H1 (cell line): ENCODE results near the gene MAP7D1. TPM values are rescaled to one million over a fixed set of nuclear protein-coding genes. Genes with fewer than 3 reads are reported as not detected.
A peak's percentile ranks its signal among the peaks of the same experiment; 100 is the strongest.

Experiments
- CTCF ChIA-PET: fragments of 300-600 bp; sonication (Branson Sonifier 250); formaldehyde crosslinking; loops from one replicate; lab custom pipeline; 2021; ENCODE audit not compliant: partially characterized antibody; lab: Charles Lee
- POLR2A ChIA-PET: fragments of 300-600 bp; sonication (Branson Sonifier 250); formaldehyde crosslinking; loops from one replicate; lab custom pipeline; 2021; ENCODE audit warnings: inconsistent platforms; ENCODE audit not compliant: partially characterized antibody; lab: Charles Lee
- DNase-seq, 2 experiments: peaks; one replicate each; pipeline versions ENCODE4 v3.0.0 to v3.0.0-alpha.2; 2010 to 2022; ENCODE audit warnings: low spot score in 2 of 2, low read depth in 1 of 2, mixed read lengths in 1 of 2
- FAIRE-seq: peaks from 2 replicates; lab custom pipeline; 2011; peaks lifted over from hg19 to GRCh38; lab: Jason Lieb, UNC
- H2AFZ ChIP-seq: 2 replicates; pipeline ENCODE4 v1.8.1; 2012; ENCODE audit warnings: low read length, inconsistent platforms
- H2AK5ac ChIP-seq: 2 replicates; pipeline ENCODE4 v1.6.1; 2013; ENCODE audit warnings: low read depth, low read length
- H2BK120ac ChIP-seq: replicated peaks from 2 replicates; pipeline ENCODE3; 2013; ENCODE audit warnings: low read depth, low read length, inconsistent platforms
- H2BK12ac ChIP-seq: 2 replicates; pipeline ENCODE4 v1.6.1; 2013; ENCODE audit warnings: low read depth, low read length
- H2BK15ac ChIP-seq: 2 replicates; pipeline ENCODE4 v1.6.1; 2013; ENCODE audit warnings: low read length
- H2BK20ac ChIP-seq: 2 replicates; pipeline ENCODE4 v1.6.1; 2013; ENCODE audit warnings: low read length
- H2BK5ac ChIP-seq: 2 replicates; pipeline ENCODE4 v1.6.1; 2013; ENCODE audit warnings: low read depth, low read length
- H3K14ac ChIP-seq: 2 replicates; pipeline ENCODE4 v1.6.1; 2013; ENCODE audit warnings: inconsistent platforms; ENCODE audit not compliant: insufficient read length
- H3K18ac ChIP-seq: 2 replicates; pipeline ENCODE4 v1.6.1; 2013; ENCODE audit warnings: low read length; ENCODE audit errors: extremely low read depth
- H3K23ac ChIP-seq: 2 replicates; pipeline ENCODE4 v1.6.1; 2013; ENCODE audit warnings: inconsistent platforms; ENCODE audit not compliant: insufficient read length
- H3K23me2 ChIP-seq: 2 replicates; pipeline ENCODE4 v1.6.1; 2013; ENCODE audit warnings: low read depth, low read length
- H3K27ac ChIP-seq: 2 replicates; pipeline ENCODE4 v1.6.1; 2011; ENCODE audit warnings: low read depth, low read length, inconsistent platforms
- H3K27me3 ChIP-seq, 4 experiments: replicated peaks in 1 of 4; 1 replicate in 1 of 4; 2 replicates in 3 of 4; pipeline versions ENCODE4 v1.6.1 to v1.8.1; 2011 to 2013; ENCODE audit warnings: low read length in 3 of 4, mild to moderate bottlenecking in 3 of 4, inconsistent platforms in 2 of 4, mixed read lengths in 2 of 4, moderate library complexity in 1 of 4; ENCODE audit not compliant: control insufficient read depth in 3 of 4, insufficient read depth in 3 of 4; ENCODE audit errors: extremely low read depth in 1 of 4
- H3K36me3 ChIP-seq, 4 experiments: 2 replicates each; pipeline versions ENCODE4 v1.6.1 to v1.8.1; 2011 to 2013; ENCODE audit warnings: mild to moderate bottlenecking in 4 of 4, low read length in 3 of 4, moderate library complexity in 2 of 4, control low read depth in 1 of 4, inconsistent platforms in 1 of 4; ENCODE audit not compliant: insufficient read depth in 4 of 4, control insufficient read depth in 2 of 4
- H3K4ac ChIP-seq: replicated peaks from 2 replicates; pipeline ENCODE3; 2013; ENCODE audit warnings: low read length, low read depth, mixed read lengths, inconsistent platforms; ENCODE audit not compliant: insufficient read length
- H3K4me1 ChIP-seq, 4 experiments: replicated peaks in 1 of 4; 1 replicate in 1 of 4; 2 replicates in 3 of 4; pipeline versions ENCODE4 v1.6.1 to v1.8.1; 2011 to 2013; ENCODE audit warnings: low read length in 3 of 4, inconsistent platforms in 2 of 4, mixed read lengths in 1 of 4; ENCODE audit not compliant: insufficient read depth in 4 of 4, control insufficient read depth in 3 of 4
- H3K4me2 ChIP-seq, 2 experiments: 2 replicates each; pipeline versions ENCODE4 v1.6.1 to v1.8.1; 2011 to 2013; ENCODE audit warnings: low read depth in 2 of 2, low read length in 2 of 2, control low read depth in 1 of 2, inconsistent platforms in 1 of 2, mild to moderate bottlenecking in 1 of 2; ENCODE audit not compliant: insufficient read depth in 1 of 2
- H3K4me3 ChIP-seq, 4 experiments: fragments of 200-600, 300-600 bp in 1 of 4; sonication (generic), shearing (Covaris generic), sonication (Bioruptor Twin) in 1 of 4; 2 replicates each; pipeline versions ENCODE4 v1.5.1 to v1.8.1; 2011 to 2016; ENCODE audit warnings: low read length in 4 of 4, low read depth in 3 of 4, control low read depth in 2 of 4, inconsistent platforms in 2 of 4, mild to moderate bottlenecking in 2 of 4, mixed read lengths in 1 of 4, moderate library complexity in 1 of 4; ENCODE audit not compliant: insufficient read depth in 2 of 4; ENCODE audit errors: extremely low read depth in 1 of 4
- H3K56ac ChIP-seq: replicated peaks from 2 replicates; pipeline ENCODE3; 2013; ENCODE audit warnings: low read depth, mild to moderate bottlenecking, mixed read lengths, low read length, inconsistent platforms; ENCODE audit not compliant: insufficient read length
- H3K79me1 ChIP-seq: 2 replicates; pipeline ENCODE4 v1.6.1; 2013; ENCODE audit warnings: low read depth, low read length, control low read depth
- H3K79me2 ChIP-seq, 2 experiments: 2 replicates each; pipeline versions ENCODE4 v1.6.1 to v1.8.1; 2012 to 2013; ENCODE audit warnings: low read length in 2 of 2, mild to moderate bottlenecking in 2 of 2, inconsistent platforms in 1 of 2; ENCODE audit not compliant: insufficient read depth in 2 of 2, control insufficient read depth in 1 of 2
- H3K9ac ChIP-seq, 4 experiments: replicated peaks in 1 of 4; 1 replicate in 1 of 4; 2 replicates in 3 of 4; pipeline versions ENCODE4 v1.6.1 to v1.8.1; 2011 to 2013; ENCODE audit warnings: low read depth in 3 of 4, low read length in 3 of 4, control low read depth in 2 of 4, mild to moderate bottlenecking in 2 of 4, moderate library complexity in 2 of 4, inconsistent platforms in 1 of 4; ENCODE audit errors: extremely low read depth in 1 of 4
- H3K9me3 ChIP-seq, 2 experiments: 2 replicates each; pipeline versions ENCODE4 v1.6.1 to v1.8.1; 2012 to 2013; ENCODE audit warnings: mild to moderate bottlenecking in 2 of 2, moderate library complexity in 2 of 2, control low read depth in 1 of 2, inconsistent platforms in 1 of 2, low read depth in 1 of 2, low read length in 1 of 2, mixed read lengths in 1 of 2; ENCODE audit not compliant: insufficient read depth in 2 of 2
- H4K20me1 ChIP-seq, 2 experiments: replicated peaks in 1 of 2; 2 replicates each; pipeline versions ENCODE3 to v1.8.1; 2011 to 2013; ENCODE audit warnings: inconsistent platforms in 2 of 2, low read length in 2 of 2, mild to moderate bottlenecking in 1 of 2; ENCODE audit not compliant: insufficient read depth in 2 of 2, control insufficient read depth in 1 of 2
- H4K5ac ChIP-seq: 2 replicates; pipeline ENCODE4 v1.6.1; 2013; ENCODE audit warnings: low read length, low read depth, mixed read lengths, inconsistent platforms; ENCODE audit not compliant: insufficient read length
- H4K8ac ChIP-seq: 2 replicates; pipeline ENCODE4 v1.8.0; 2013; ENCODE audit warnings: mild to moderate bottlenecking, moderate library complexity, low read length, inconsistent platforms; ENCODE audit not compliant: insufficient read depth; ENCODE audit errors: extremely low read depth
- H4K91ac ChIP-seq: replicated peaks from 2 replicates; pipeline ENCODE3; 2013; ENCODE audit warnings: low read length, mixed read lengths, inconsistent platforms; ENCODE audit not compliant: insufficient read length
- BRCA1 ChIP-seq: IDR thresholded peaks from 2 replicates; pipeline ENCODE4 v1.6.1; 2012; ENCODE audit warnings: low read depth, low read length, improper control_type of control experiment
- CHD1 ChIP-seq: IDR thresholded peaks from 2 replicates; pipeline ENCODE4 v1.6.1; 2012; ENCODE audit warnings: low read depth, low read length, improper control_type of control experiment
- GTF2F1 ChIP-seq: IDR thresholded peaks from 2 replicates; pipeline ENCODE4 v1.6.1; 2012; ENCODE audit warnings: low read depth, low read length, improper control_type of control experiment, borderline replicate concordance
- KDM5A ChIP-seq: fragments of 200-600 bp; IDR thresholded peaks from 2 replicates; pipeline ENCODE4 v1.7.1; 2012; ENCODE audit warnings: mild to moderate bottlenecking, low read length, inconsistent platforms, mixed read lengths
- NANOG ChIP-seq: IDR thresholded peaks from 2 replicates; pipeline ENCODE4 v1.6.1; 2011; ENCODE audit warnings: low read length, low read depth, mild to moderate bottlenecking, inconsistent platforms; ENCODE audit not compliant: insufficient read depth, poor library complexity, severe bottlenecking
- TCF12 ChIP-seq: IDR thresholded peaks from 2 replicates; pipeline ENCODE4 v1.6.1; 2011; ENCODE audit warnings: low read depth, mild to moderate bottlenecking, low read length
- USF2 ChIP-seq: IDR thresholded peaks from 2 replicates; pipeline ENCODE4 v1.6.1; 2011; ENCODE audit warnings: low read length, improper control_type of control experiment
- WGBS, 2 experiments: shearing (Covaris generic) in 1 of 2; methylation state at CpG; one replicate each; pipeline versions ENCODE4 v1.1.6 to v1.1.7; 2013 to 2015; ENCODE audit warnings: low lambda C conversion rate in 2 of 2, mixed read lengths in 2 of 2, inconsistent platforms in 1 of 2, low coverage in 1 of 2, missing lambda C conversion rate in 1 of 2; ENCODE audit not compliant: insufficient replicate concordance in 2 of 2, insufficient coverage in 1 of 2, insufficient read length in 1 of 2; ENCODE audit errors: extremely low coverage in 1 of 2, missing lambda C conversion rate in 1 of 2; 5-methylcytosine and 5-hydroxymethylcytosine counted together
- long read RNA-seq, 2 experiments: library from RNA in 1 of 2; library from capped mRNA in 1 of 2; stranded (forward); transcript quantifications; one replicate each; pipeline ENCODE4 v2.0.0, GENCODE V29; 2021; ENCODE audit warnings: inconsistent platforms in 1 of 2
- polyA minus RNA-seq, 3 experiments: library from RNA; depleted of rRNA, polyadenylated mRNA; stranded (reverse); fragments of >200 nt; gene quantifications; 1 replicate in 2 of 3; 2 replicates in 1 of 3; pipeline ENCODE4 v1.2.3, GENCODE V29; 2011
- polyA plus RNA-seq, 7 experiments: library from polyadenylated mRNA; depleted of rRNA in 3 of 7; stranded (reverse) in 5 of 7; unstranded in 2 of 7; fragments of >200 nt in 5 of 7; fragments of 200-250 nt in 2 of 7; gene quantifications; 1 replicate in 5 of 7; 2 replicates in 1 of 7; 4 replicates in 1 of 7; pipeline versions ENCODE4 v1.2.1 to v1.2.3, GENCODE V29; 2011 to 2013; ENCODE audit warnings: missing spikeins in 2 of 7, mixed read lengths in 2 of 7
- total RNA-seq: library from RNA; stranded (reverse); fragmentation: NEBNext Ultra II Directional; extraction: Animal tissue kit (Norgen Biotek cat#: 25700); gene quantifications from 2 replicates; pipeline ENCODE4 v1.2.1, GENCODE V29; 2021

The MAP7D1 gene
- total RNA-seq = 52.4 and 55.1 TPM in 2 replicates
- polyA plus RNA-seq (2011; rRNA removed) = 18.2 and 24.8 TPM in 2 replicates
- 23.1 TPM for polyA plus RNA-seq (2011; cell fraction: cytosol; rRNA removed)
- polyA plus RNA-seq (2011; cell fraction: nucleus; rRNA removed) = 36.3 TPM
- polyA plus RNA-seq (2012, experiment 1 of 2) = 44.6 to 64.8 TPM (median 56.7 TPM) in 4 replicates
- 55.0 TPM for polyA plus RNA-seq (2012, experiment 2 of 2)
- 30.4 TPM for polyA plus RNA-seq (2013, experiment 1 of 2)
- 27.2 TPM for polyA plus RNA-seq (2013, experiment 2 of 2)
- polyA minus RNA-seq (2011; rRNA and poly(A)+ RNA removed) = 10.9 and 11.9 TPM in 2 replicates
- polyA minus RNA-seq (2011; cell fraction: cytosol; rRNA and poly(A)+ RNA removed) = 31.9 TPM
- 18.1 TPM for polyA minus RNA-seq (2011; cell fraction: nucleus; rRNA and poly(A)+ RNA removed)
- long read RNA-seq, experiment 1, partial matches to known transcripts = 30 of 38 reads
- long read RNA-seq, experiment 1, other reads (novel, unspliced or antisense) = 5 of 38 reads
- long read RNA-seq, experiment 2, partial matches to known transcripts = 45 of 46 reads
- long read RNA-seq, experiment 2, other reads (novel, unspliced or antisense) = 1 of 46 reads

- Histone ChIP-seq H2BK120ac (no peak within 1 kb of the TSS), H3K14ac (no peak within 1 kb of the TSS), H2BK12ac (no peak within 1 kb of the TSS), H2BK5ac (peak within 1 kb of the TSS; percentile 52; the same call in 1 of the 2 replicates), H3K79me2 (peaks cover 0 to 27% of the 10 kb centered on the region in 2 experiments; a peak in 3 of 4 replicates), H3K79me1 (peaks cover 12% of the 10 kb centered on the region), H3K9me3 (no peaks in the 10 kb centered on the region), H3K27ac (peak within 1 kb of the TSS; percentile 49), H3K4me1 (peaks cover 2 to 28% (median 14%) of the 10 kb centered on the region in 4 experiments), H3K27me3 (peaks cover 11 to 29% (median 25%) of the 10 kb centered on the region in 4 experiments), H2BK20ac (no peak within 1 kb of the TSS), H3K36me3 (no peaks in the 10 kb centered on the region), H3K23ac (no peak within 1 kb of the TSS), H4K20me1 (peaks cover 0 to 7% of the 10 kb centered on the region in 2 experiments), H3K4me3 (peak within 1 kb of the TSS; percentile 64 to 96 (median 76)), H2AK5ac (no peak within 1 kb of the TSS), H3K4ac (no peak within 1 kb of the TSS), H2AFZ (no peak within 1 kb of the TSS), H3K4me2 (peak within 1 kb of the TSS; percentile 88 to 96), H4K8ac (peak within 1 kb of the TSS; percentile 75), H3K23me2 (peaks cover 11% of the 10 kb centered on the region), H3K9ac (peak within 1 kb of the TSS in 3 of 4 experiments; percentile 56 to 92 (median 67); a peak in 5 of 7 replicates), H3K56ac (no peak within 1 kb of the TSS), H4K5ac (peak within 1 kb of the TSS; percentile 34), H3K18ac (peak within 1 kb of the TSS; percentile 93), H2BK15ac (no peak within 1 kb of the TSS), H4K91ac (peak within 1 kb of the TSS; percentile 44)
- peak in 1 of 2 experiments; percentile 93 for DNase-seq
- WGBS, 2 experiments = 2% methylated on average over 25 of the region's 88 CpGs; no CpG with 5 or more reads in 1 of the 2 experiments
- CTCF ChIA-PET = interaction anchor here (2.1 to 10.1 kb wide), 3 partner anchors 18 to 33 kb away, joined by 6 to 261 read pairs (median 162); no protein-coding TSS in a partner anchor
- POLR2A ChIA-PET = interaction anchor here (1.0 to 5.1 kb wide), 11 partner anchors 11 to 166 kb away, joined by 3 to 44 read pairs (median 7); partner anchors contain the start of genes SH3D21 and THRAP3
- FAIRE-seq = no peak
- TF ChIP-seq NANOG (no peak), KDM5A (no peak), USF2 (no peak), BRCA1 (no peak), CHD1 (peak; percentile 71; the same call in 1 of the 2 replicates), TCF12 (peak; percentile 97), GTF2F1 (no peak)
These were observed at the start of gene MAP7D1 for GRCh38 chr1:36155408-36156328. Gene MAP7D1 (plus strand): TSS chr1:36156160. CDS start chr1:36156418, 258 bp downstream.
